ENCODE data around the gene DTNB.

The DTNB gene

GRCh38 chr2:25492726-25493125 lies 180.7 kb downstream of the DTNB start:
- no peak for DNase-seq

DNA sequence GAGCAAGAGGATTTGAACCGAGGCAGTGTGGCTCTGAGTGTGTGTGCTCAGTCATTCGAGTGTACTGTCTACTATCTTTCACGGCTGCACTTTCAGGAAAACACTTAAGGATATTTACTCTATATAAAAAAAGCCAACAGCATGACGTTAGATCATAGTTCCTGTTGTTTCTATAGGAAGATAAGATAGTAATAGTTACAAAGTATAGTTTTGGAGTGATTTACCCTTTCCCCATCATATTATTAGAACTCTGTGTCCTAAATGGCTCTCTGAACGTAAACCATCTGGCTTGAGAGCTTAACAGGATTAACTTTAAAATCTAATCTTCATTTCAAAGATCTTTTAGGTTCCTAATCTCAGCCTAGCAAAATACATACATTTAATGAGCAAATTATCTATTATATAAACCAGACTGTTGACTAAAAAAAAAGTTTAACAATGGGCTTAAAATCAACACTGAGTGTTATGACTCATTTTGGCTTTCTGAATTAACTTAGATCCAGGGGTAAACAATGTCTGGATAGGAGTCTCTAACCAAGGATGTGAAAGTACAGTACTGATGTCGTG lies 181.3 kb downstream of the DTNB start:
- DNase-seq: no peak

- no peak for DNase-seq
These were observed 182.2 kb downstream of the DTNB start for GRCh38 chr2:25491003-25491696.

GRCh38 chr2:25490217-25490616 lies 183.2 kb downstream of the DTNB start:
- DNase-seq: no peak

DNA sequence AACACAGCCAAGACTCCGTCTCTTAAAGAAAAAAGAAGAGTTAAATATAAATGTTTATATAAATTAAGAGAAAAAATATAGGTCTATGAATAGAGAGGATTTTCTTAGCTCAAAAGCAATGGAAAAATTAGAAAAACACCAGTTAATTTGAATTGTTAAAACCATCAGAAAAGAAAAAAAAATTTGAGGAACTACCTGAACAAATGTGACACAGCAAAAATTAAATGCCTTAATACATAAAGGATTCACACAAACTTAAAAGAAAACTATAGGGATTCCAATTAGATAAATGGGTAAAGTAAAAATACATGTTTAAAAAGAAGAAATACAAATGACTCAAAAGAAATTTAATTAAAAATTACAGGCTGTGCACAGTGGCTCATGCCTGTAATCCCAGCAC lies 183.7 kb downstream of the DTNB start:
- no peak for DNase-seq

DNA sequence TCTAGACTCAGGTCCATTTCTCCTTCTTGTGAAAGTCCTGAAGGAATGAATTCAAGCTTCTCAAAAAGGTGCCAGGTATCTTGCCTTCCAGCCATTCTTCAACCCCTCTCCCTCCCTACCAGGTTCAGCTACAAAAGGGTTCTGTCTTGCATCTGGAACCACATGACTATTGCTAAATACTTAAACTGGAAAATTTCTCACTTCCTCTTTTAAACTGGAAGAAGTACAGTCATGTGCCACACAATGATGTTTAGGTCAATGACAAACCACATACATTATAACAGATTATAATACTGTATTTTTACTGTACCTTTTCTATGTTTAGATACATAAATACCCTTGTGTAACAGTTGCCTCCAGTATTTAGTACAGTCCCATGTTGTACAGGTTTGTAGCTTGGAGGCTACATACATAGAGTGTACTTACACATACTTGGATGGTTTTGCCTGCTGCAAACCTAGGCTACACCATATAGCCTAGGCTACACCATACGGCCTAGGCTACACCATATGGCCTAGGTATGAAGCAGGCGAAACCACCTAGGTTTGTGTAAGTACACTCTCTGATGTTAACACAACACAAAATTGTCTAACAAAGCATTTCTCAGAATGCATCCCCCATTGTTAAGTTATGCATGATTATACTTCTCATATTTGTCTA lies 189.6 kb downstream of the DTNB start:
- DNase-seq: no peak

DNA sequence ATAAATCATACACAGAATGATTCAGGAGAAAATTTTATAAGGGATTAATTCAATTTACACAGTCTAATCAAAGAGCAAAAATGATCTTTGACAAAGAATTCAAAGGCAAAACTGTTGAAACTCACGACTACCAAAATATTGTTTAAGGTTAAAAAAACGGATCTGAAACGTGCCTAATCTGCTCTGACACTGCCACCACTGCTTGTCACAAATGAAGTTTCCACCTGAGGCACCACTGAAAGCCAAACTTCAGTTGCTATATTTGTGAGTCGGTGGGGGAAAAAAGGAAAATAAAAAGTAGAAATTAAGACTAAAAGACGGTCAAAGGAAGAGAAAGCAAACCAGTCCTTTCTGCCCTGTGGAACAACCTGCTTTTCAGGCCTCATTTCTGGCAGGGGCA lies 191.0 kb downstream of the DTNB start:
- no peak for DNase-seq

- DNase-seq: no peak
These were observed 191.7 kb downstream of the DTNB start for GRCh38 chr2:25481381-25482300.

DNA sequence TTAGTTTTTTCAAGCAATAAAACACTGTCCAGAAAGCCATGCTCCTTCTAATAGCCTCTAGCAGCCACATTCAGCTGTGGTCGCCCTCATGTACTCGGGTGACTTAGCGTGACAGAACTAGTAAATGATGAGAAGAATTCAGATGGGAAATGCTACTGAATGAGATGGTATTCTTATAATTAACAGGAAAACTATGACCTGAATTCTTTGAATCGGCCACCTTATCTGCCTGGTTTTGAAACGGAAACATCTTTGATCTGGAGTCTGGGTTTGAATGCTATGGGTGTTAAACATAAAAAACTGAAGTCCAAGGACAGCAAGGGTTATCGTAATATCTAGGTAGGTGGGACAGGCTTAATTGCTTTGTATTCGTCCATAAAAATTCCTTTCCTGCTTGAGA lies 192.8 kb downstream of the DTNB start:
- DNase-seq: no peak

GRCh38 chr2:25479761-25480160 lies 193.6 kb downstream of the DTNB start:
- DNase-seq: no peak

DNA sequence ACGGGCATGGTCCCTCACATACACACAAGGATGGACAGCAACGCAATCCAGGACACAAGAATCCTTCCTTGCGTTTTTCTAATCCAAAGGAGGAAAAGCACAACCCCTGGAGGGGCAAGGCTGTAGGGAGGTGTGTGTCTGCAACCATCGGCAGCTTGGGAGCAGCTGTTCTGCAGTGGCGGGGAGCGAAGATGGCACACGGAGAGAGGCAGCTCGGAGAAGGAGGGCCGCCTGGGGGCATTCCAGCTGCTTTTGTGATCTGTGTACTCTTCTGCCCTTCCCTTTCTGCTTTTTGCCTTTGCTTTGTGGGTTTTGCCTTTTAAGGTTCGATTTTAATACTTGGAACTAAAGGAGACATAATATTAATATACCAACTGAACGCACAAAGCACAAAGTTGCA lies 194.6 kb downstream of the DTNB start:
- no peak for DNase-seq

DNA sequence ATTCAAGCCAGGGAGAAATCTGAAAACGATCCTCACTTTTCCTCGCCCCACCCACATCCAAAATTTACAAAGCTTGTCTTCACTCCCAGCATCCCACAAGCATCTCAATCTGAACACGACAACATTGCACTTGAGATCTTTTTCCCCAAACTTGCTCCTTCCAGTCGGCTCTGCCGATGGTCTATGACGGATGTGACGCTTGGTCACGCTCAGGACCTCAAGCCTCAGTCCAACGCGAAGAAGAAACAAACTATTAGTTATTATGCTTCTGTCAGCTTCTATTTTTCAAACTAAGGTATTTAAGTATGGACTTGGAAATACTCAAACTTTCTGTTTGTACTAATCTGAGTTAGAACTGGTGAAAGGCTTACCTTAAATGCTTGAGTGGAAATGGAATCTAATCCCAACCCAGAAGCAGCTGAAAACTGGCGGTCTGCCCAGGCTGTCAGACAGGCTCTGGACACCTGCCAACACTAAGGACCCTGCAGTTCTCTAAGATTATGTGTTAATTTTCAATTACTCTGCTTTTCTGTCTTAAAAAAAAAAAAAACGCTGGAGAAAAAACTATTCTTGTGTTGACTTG lies 199.5 kb downstream of the DTNB start:
- DNase-seq: no peak

GRCh38 chr2:25473131-25473530 lies 200.2 kb downstream of the DTNB start:
- no peak for DNase-seq

DNA sequence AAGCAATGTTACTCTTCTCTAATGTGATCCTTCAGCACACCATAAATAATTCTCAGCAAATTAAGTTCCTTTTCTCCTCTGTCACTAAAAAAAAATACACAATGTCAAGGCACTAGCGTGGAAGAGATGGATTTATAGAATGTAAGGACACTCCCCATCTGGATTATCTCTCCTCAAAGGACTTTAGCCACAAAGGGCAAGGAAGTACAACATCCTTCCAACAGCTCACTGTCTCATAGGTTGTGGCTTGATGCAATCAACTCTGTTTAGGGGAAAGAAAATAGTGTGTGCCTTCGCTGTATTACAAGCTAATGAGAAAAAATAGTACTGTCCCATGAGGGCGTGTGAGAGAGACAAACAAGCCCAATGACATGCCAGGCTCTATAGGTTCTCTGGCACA lies 202.6 kb downstream of the DTNB start:
- no peak for DNase-seq

GRCh38 chr2:25467743-25468142 lies 205.6 kb downstream of the DTNB start:
- no peak for DNase-seq

- DNase-seq: no peak
These were observed 211.4 kb downstream of the DTNB start for GRCh38 chr2:25462021-25462420.

DNA sequence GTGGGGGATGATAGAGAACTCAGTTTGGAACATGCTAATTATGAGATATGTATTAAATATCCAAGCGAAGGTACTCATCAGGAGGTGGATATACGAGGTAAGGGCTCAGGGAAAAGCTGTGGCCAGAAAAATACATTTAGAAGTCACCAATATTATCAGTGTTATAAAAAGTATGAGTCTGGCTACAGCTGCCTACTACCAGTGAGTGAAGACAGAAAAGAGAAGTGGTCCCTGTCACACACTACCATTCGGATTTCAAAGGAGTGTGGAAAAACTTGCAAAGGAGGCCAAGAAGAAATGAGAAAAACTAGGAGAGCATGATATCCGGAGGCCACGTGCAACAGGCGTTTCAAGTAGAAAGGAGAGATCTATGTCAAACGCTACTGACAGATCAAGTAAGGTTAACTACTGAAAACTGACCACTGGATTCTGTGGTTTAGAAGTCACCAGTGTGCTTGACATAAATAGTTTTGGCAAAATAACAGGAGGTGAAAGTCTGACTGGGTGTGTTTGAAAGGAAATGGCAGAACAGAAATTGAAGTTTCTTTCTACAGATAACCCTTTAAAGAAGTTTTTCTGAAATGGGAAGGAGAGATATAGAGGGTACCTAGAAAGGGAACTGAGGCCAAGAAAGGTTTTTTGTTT lies 213.0 kb downstream of the DTNB start:
- DNase-seq: no peak

DNA sequence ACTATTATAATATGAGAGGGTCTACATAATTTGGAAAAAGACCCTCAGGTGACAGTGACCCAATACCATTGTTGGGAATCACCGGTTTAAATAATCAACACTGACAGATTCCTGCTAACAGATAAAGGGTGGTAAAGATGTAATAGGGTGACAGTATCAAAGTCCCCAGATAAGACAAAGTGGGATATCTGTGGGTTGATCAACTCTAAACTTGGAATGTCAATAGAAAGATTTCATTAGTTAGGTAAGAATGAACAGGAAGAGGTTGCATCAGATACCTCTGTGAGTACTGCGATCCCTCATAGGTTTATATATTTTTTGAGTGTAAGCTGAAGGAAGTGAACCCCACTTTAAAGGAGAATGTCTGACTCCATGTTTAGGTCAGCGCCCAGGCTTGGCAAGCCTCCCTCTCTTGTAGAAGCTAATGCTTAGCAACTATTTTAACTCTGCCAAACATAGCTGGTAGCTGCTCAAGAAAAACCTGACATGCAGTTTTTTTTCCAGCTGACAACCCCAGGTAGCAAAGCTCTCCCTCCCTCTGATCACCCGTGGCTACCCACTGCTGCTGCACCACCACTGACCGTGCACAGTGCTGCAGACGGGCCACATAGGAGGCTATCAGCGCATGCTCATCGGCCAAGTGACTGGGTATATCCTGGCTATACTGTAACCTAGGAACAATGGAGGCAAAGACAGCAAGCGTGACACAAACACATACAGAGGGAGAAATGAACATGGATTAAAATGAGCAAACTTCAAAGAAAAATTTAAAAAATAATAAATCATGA lies 218.4 kb downstream of the DTNB start:
- no peak for DNase-seq

DNA sequence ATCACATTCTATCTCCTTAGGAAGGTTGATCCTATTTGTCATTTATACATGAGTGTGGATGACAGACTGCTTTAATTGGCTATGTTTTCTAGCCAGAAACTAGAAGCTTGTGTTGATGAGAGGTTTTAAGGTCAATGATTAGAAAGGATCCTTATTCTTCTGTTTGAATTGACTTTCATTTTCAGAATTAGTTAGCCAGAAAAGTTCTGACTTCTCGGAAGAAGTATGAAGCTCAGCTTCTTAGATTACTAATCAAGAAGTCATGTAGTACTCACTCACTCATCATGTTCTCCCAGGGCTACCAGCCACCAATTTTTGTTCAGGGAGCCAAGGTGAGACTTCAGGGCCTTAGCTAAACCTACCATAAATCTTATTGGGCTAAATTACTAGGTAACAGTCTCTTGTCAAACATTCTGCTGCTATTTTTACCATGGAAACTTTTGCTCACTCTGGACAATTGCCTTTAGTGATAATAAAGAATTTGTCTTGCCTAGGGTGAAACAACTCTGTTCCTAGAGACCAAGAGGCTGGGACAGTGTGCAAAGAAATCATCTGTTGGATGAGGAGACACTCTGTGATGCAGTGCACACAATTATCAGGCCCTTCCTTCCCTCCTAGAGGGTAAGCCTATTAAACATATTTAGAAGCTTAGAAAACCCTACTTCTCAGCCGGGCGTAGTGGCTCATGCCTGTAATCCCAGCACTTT lies 220.0 kb downstream of the DTNB start:
- DNase-seq: peak; percentile 56

- no peak for DNase-seq
These were observed 224.6 kb downstream of the DTNB start for GRCh38 chr2:25448808-25449207.

- no peak for DNase-seq
These were observed 226.4 kb downstream of the DTNB start for GRCh38 chr2:25447018-25447417.
